Activated gamma-delta T cell treated with Interleukin-2 at 50 U/mL for 16 hours (primary cell): ENCODE data around the gene SNX33.
A peak's percentile ranks its signal among the peaks of the same experiment; 100 is the strongest.

ENCODE experiments used
- DNase-seq: peaks from one replicate; pipeline ENCODE4 v3.0.0-alpha.2; 2020

SNX33 gene

DNA sequence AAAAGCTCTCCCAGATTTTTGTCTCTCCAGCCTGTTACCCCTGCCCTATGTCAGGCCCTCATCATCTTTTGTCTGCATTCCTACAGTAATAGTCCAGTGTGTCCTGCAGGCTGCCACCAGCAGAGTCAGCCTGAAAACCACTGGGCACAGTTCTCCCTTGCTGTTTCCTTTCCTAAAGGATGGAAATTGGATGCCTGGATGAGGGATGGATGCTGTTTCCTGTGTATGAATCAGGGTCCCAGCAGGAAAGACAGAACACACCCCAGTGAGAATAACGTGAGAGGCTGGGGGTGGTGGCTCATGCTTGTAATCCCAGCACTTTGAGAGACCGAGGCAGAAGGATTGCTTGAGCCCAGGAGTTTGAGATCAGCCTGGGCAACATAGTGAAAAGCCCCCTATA lies 3.3 kb upstream of the SNX33 start:
- no peak for DNase-seq

- no peak for DNase-seq
Measured at GRCh38 chr15:75646112-75646943, 1.4 kb upstream of the SNX33 start.

- peak; percentile 6 for DNase-seq
Measured at GRCh38 chr15:75646944-75647364, 758 bp upstream of the SNX33 start.

DNA sequence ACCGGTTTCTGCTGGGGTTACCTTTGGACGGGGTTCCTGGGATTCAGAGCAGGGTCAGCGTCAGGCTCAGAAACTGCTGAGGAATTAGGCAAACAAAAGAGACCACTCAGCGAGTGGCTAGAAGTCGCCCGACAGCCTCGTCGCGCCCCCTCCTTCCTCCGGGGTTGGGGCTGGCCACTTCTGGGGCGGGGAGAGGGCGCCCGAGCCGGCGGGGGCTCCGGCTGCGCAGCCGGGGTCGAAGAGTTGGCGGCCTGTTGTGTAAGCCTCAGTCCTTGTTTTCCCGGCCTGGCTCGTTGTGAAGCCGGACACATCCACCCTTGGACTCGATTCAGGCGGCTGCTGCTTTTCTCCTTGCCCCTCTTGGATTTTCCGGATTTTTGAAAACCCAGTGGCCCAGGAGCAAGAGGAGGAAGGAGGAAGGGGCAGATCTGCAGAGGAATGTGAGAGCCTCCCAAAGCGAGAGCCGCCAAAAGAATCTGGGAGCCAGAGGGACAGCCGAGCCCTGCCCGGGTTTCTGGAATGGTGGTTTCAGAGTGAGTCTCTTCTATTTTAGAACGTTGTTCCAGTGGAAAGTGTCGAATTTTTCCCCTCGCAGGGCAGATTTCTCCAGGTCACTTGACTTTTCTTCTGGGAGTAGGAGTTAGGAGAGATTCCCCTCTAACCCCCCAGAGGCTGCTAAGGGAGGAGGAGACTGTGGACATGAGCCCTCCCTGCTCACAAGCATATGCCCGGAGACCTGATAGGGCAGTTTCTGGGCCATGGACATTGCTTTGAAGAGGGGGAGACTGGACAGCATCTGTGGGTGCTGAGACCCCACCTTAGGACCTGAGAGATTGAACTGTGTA lies 666 bp downstream of the SNX33 start:
- DNase-seq: no peak

DNA sequence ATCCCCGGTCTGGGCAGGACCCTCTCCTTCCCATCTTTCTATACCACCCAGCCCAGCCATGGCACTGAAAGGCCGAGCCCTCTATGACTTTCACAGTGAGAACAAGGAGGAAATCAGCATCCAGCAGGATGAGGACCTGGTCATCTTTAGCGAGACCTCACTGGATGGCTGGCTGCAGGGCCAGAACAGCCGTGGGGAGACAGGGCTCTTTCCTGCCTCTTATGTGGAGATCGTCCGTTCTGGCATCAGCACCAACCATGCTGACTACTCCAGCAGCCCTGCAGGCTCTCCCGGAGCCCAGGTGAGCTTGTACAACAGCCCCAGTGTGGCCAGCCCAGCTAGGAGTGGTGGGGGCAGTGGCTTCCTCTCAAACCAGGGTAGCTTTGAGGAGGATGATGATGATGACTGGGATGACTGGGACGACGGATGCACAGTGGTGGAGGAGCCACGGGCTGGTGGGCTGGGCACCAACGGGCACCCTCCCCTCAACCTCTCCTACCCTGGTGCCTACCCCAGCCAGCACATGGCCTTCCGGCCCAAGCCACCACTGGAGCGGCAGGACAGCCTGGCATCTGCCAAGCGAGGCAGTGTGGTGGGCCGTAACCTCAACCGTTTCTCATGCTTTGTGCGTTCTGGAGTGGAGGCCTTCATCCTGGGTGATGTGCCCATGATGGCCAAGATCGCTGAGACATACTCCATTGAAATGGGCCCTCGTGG lies 1.5 kb downstream of the SNX33 start:
- no peak for DNase-seq

DNA sequence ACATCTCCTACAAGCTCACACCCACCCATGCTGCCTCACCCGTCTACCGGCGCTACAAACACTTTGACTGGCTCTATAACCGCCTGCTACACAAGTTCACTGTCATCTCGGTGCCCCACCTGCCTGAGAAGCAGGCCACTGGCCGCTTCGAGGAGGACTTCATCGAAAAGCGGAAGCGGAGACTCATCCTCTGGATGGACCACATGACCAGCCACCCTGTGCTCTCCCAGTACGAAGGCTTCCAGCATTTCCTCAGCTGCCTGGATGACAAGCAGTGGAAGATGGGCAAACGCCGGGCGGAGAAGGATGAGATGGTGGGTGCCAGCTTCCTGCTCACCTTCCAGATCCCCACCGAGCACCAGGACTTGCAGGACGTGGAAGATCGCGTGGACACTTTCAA lies 2.1 kb downstream of the SNX33 start:
- no peak for DNase-seq

- DNase-seq: no peak
Measured at GRCh38 chr15:75650908-75651809, 3.4 kb downstream of the SNX33 start.

GRCh38 chr15:75651810-75652543 lies 4.3 kb downstream of the SNX33 start:
- DNase-seq: no peak

DNA sequence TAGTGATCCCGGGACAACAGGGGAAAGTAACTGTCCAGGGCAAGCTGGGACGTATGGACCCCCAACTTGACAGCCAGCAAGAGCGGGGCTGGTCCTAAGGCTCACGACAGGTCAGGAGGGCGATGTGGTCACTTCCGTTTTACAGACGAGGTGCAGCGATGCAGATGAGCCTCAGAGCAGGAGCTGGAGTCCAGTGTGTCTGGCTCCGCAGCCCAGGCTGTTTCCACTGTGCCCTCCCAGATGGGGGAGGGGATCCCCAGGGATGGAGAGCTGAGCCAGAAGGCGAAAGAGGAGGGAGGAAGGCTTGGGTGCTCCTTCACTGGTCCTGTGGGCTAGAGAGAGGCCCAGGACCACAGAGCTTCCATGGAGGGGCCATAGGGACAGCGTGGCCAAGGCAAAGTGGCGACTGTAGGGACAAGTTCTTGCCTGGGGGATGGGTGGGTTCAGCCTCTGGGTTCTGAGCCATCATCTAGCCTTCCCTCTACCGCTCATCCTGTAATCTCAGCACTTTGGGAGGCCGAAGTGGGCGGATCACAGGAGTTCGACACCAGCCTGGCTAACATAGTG lies 5.7 kb downstream of the SNX33 start:
- no peak for DNase-seq

- no peak for DNase-seq
Measured at GRCh38 chr15:75654201-75654907, 6.6 kb downstream of the SNX33 start.

DNA sequence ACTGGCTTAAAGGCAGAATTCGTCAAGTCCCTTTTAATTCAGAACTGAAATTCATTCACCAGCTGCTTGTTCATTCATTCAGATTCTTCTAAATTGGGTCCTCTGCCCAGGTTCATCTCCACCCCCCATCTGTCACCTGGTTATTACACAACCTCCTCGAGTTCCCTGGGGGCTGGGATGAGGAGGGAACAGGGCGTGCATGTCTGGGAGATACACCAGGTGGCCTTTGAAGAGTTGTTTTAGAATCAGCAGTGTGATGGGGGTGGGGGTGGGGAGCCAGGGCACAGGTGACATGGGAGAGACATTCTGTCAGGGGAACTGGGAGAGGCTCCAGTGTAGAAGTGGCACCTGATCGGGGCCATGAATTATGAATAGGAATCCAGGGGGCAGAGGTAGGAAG lies 8.2 kb downstream of the SNX33 start:
- DNase-seq: no peak

- no peak for DNase-seq
Measured at GRCh38 chr15:75656331-75656730, 8.6 kb downstream of the SNX33 start.

GRCh38 chr15:75656813-75657212 lies 9.1 kb downstream of the SNX33 start:
- DNase-seq: no peak

GRCh38 chr15:75659141-75659771 lies 11.5 kb downstream of the SNX33 start:
- no peak for DNase-seq

- no peak for DNase-seq
Measured at GRCh38 chr15:75659928-75660645, 12.4 kb downstream of the SNX33 start.

DNA sequence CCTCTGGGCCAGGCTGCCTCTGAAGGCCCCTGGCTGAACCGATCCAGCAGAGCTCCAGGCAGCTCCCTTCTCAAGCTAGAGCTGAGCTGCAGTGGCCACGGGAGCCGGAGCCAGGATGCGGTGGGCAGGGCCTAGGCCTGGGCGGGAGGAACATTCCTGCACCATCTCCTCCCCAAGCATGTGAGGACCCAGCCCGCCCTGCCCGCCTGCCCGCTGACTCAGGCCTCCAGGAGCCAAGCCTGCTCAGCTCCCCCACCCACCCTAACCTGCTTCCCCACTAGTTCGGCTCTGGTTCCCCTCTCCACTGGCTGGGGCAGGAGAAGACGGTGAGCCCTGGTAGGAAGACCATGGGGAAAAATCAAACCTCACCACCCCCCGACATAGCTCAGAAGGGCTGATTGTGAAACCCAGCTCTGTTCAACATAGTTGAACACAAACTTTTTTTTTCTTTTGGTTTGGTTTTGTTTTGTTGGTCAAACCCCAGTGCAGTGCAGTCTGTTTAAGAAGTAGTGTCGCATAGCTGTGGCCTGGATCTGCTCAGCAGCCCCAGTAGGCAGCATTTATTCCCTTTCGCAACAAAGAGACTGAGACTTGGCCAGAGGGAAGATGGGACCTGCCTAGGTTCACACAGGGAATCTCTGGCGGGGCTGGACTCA lies 13.5 kb downstream of the SNX33 start:
- no peak for DNase-seq

DNA sequence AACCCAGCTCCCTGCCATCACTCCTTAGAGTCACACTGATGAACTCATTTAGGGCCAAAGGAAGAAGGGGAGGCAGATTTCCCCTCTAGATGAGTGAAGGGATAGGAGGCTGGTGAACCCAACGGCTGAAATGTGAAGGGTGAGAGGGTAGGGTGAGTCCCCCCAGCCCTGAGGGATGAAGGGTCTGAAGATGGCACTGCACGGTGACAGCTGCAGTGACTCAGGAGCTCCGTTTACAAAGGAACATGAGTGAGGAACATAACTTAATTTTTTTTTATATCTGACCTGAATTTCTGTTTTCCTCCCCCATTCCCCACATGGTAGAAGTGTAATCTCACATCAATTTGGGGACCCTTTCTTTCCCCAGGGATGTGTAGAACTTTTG lies 14.0 kb downstream of the SNX33 start:
- no peak for DNase-seq

GRCh38 chr15:75662823-75663519 lies 15.3 kb downstream of the SNX33 start:
- DNase-seq: no peak
